ENCODE data around the gene IFNG.

DNA sequence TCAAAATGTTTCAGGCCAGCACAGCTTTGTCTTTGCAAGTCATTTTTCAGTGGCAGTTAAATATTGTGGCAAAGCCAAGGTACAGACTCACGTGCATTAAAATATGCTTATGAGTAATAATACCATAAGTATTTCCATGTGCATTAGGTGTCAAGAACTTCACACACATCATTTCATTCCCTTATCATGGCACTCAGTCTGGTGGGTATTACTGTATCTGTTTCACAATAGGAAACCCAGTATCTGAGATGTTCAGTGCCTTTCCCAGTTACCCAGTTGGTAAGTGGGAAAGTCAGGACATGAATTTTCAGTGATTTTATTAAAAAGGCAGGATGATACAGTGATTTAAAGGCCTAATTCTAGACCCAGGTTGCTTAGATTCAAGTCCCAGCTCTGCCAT lies 52.9 kb downstream of the IFNG start:
- TF ChIP-seq, protein P1, sequence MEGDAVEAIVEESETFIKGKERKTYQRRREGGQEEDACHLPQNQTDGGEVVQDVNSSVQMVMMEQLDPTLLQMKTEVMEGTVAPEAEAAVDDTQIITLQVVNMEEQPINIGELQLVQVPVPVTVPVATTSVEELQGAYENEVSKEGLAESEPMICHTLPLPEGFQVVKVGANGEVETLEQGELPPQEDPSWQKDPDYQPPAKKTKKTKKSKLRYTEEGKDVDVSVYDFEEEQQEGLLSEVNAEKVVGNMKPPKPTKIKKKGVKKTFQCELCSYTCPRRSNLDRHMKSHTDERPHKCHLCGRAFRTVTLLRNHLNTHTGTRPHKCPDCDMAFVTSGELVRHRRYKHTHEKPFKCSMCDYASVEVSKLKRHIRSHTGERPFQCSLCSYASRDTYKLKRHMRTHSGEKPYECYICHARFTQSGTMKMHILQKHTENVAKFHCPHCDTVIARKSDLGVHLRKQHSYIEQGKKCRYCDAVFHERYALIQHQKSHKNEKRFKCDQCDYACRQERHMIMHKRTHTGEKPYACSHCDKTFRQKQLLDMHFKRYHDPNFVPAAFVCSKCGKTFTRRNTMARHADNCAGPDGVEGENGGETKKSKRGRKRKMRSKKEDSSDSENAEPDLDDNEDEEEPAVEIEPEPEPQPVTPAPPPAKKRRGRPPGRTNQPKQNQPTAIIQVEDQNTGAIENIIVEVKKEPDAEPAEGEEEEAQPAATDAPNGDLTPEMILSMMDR (conservative IDR thresholded peaks at IDR 0.05 in 1 of 2, IDR thresholded peaks at IDR 0.05 in 1 of 2; ENCODE audit: low read depth in 1 of 2, low read length in 2 of 2) = no peak
- no peak for TF ChIP-seq EZH2 (IDR thresholded peaks at IDR 0.05; ENCODE audit: low read length, missing control alignments)
